Dendritic cell treated with granulocyte-macrophage colony-stimulating factor and Interleukin-4, amounts not matched to agents 40 ng/mL and 50 ng/mL, for 4 days (primary cell): ENCODE measurements around the gene PRR5L.

Experiments used
- H3K27ac Mint-ChIP-seq: one replicate; pipeline ENCODE4 v1.8.0; 2022; ENCODE audit warnings: mild to moderate bottlenecking, mixed read lengths
- H3K27me3 Mint-ChIP-seq: one replicate; pipeline ENCODE4 v1.8.0; 2022; ENCODE audit warnings: mild to moderate bottlenecking, mixed read lengths
- H3K36me3 Mint-ChIP-seq: one replicate; pipeline ENCODE4 v1.8.0; 2022; ENCODE audit warnings: low read depth, mixed read lengths
- H3K4me1 Mint-ChIP-seq: one replicate; pipeline ENCODE4 v1.8.0; 2022; ENCODE audit warnings: low read depth, mixed read lengths
- H3K4me3 Mint-ChIP-seq: one replicate; pipeline ENCODE4 v1.8.0; 2022; ENCODE audit warnings: mild to moderate bottlenecking, moderate library complexity, mixed read lengths
- H3K9me3 Mint-ChIP-seq: one replicate; pipeline ENCODE4 v1.8.0; 2022; ENCODE audit warnings: mixed read lengths
- intact Hi-C: fragments of 100-400 bp; cut with micrococcal nuclease; formaldehyde crosslinking; loops from one replicate; pipeline ENCODE4 v1.15.0; 2022

PRR5L gene

GRCh38 chr11:36390963-36391471 lies 94.9 kb downstream of the PRR5L start:
- Mint-ChIP-seq H3K9me3 (peaks cover 17% of the 10 kb centered on the region), H3K4me1 (peaks cover 75% of the 10 kb centered on the region), H3K27me3 (peaks cover 31% of the 10 kb centered on the region), H3K4me3 (no peak overlapping the region), H3K36me3 (no peaks in the 10 kb centered on the region), H3K27ac (peak overlapping the region; percentile 77)
- intact Hi-C loops, result loop anchor here (2.0 kb wide), 1 partner anchor 20 kb away; no protein-coding TSS in a partner anchor

- intact Hi-C loops, result no loop called here
- H3K36me3 Mint-ChIP-seq, result no peaks in the 10 kb centered on the region
- peak overlapping the region; percentile 77 for H3K27ac Mint-ChIP-seq
- no peak overlapping the region for H3K4me3 Mint-ChIP-seq
- peaks cover 30% of the 10 kb centered on the region for H3K27me3 Mint-ChIP-seq
- peaks cover 63% of the 10 kb centered on the region for H3K4me1 Mint-ChIP-seq
- peaks cover 17% of the 10 kb centered on the region for H3K9me3 Mint-ChIP-seq
Observed at GRCh38 chr11:36392196-36392595, 96.1 kb downstream of the PRR5L start.

GRCh38 chr11:36394056-36394455 lies 98.0 kb downstream of the PRR5L start:
- Mint-ChIP-seq H3K27me3 (peaks cover 43% of the 10 kb centered on the region), H3K4me3 (no peak overlapping the region), H3K9me3 (peaks cover 17% of the 10 kb centered on the region), H3K4me1 (peaks cover 53% of the 10 kb centered on the region), H3K36me3 (no peaks in the 10 kb centered on the region), H3K27ac (no peak overlapping the region)
- intact Hi-C loops, result no loop called here

GRCh38 chr11:36394926-36395325 lies 98.8 kb downstream of the PRR5L start:
- H3K27ac Mint-ChIP-seq, result no peak overlapping the region
- intact Hi-C loops, result no loop called here
- no peaks in the 10 kb centered on the region for H3K36me3 Mint-ChIP-seq
- H3K9me3 Mint-ChIP-seq, result peaks cover 17% of the 10 kb centered on the region
- no peak overlapping the region for H3K4me3 Mint-ChIP-seq
- H3K4me1 Mint-ChIP-seq, result peaks cover 57% of the 10 kb centered on the region
- peaks cover 47% of the 10 kb centered on the region for H3K27me3 Mint-ChIP-seq

- Mint-ChIP-seq H3K27ac (no peak overlapping the region), H3K9me3 (peaks cover 17% of the 10 kb centered on the region), H3K36me3 (no peaks in the 10 kb centered on the region), H3K27me3 (peaks cover 57% of the 10 kb centered on the region), H3K4me3 (no peak overlapping the region), H3K4me1 (peaks cover 57% of the 10 kb centered on the region)
- intact Hi-C loops, result no loop called here
Observed at GRCh38 chr11:36395978-36396736, 100.1 kb downstream of the PRR5L start.

- H3K27ac Mint-ChIP-seq, result no peak overlapping the region
- H3K36me3 Mint-ChIP-seq, result no peaks in the 10 kb centered on the region
- intact Hi-C loops, result no loop called here
- peaks cover 38% of the 10 kb centered on the region for H3K4me1 Mint-ChIP-seq
- peaks cover under 1% of the 10 kb centered on the region for H3K9me3 Mint-ChIP-seq
- H3K4me3 Mint-ChIP-seq, result no peak overlapping the region
- H3K27me3 Mint-ChIP-seq, result peaks cover 76% of the 10 kb centered on the region
Observed at GRCh38 chr11:36398231-36398953, 102.3 kb downstream of the PRR5L start.

- H3K9me3 Mint-ChIP-seq, result no peaks in the 10 kb centered on the region
- H3K27me3 Mint-ChIP-seq, result peaks cover 77% of the 10 kb centered on the region
- no peaks in the 10 kb centered on the region for H3K36me3 Mint-ChIP-seq
- H3K4me1 Mint-ChIP-seq, result peaks cover 32% of the 10 kb centered on the region
- intact Hi-C loops, result no loop called here
- H3K27ac Mint-ChIP-seq, result no peak overlapping the region
- H3K4me3 Mint-ChIP-seq, result no peak overlapping the region
Observed at GRCh38 chr11:36399236-36399635, 103.1 kb downstream of the PRR5L start.

GRCh38 chr11:36399745-36400144 lies 103.7 kb downstream of the PRR5L start:
- Mint-ChIP-seq H3K9me3 (no peaks in the 10 kb centered on the region), H3K4me3 (no peak overlapping the region), H3K4me1 (peaks cover 27% of the 10 kb centered on the region), H3K27ac (no peak overlapping the region), H3K27me3 (peaks cover 76% of the 10 kb centered on the region), H3K36me3 (no peaks in the 10 kb centered on the region)
- intact Hi-C loops, result no loop called here

GRCh38 chr11:36400766-36401455 lies 104.8 kb downstream of the PRR5L start:
- H3K36me3 Mint-ChIP-seq, result no peaks in the 10 kb centered on the region
- H3K27ac Mint-ChIP-seq, result peak overlapping the region; percentile 23
- intact Hi-C loops, result no loop called here
- H3K4me3 Mint-ChIP-seq, result no peak overlapping the region
- no peaks in the 10 kb centered on the region for H3K9me3 Mint-ChIP-seq
- H3K27me3 Mint-ChIP-seq, result peaks cover 81% of the 10 kb centered on the region
- H3K4me1 Mint-ChIP-seq, result peaks cover 23% of the 10 kb centered on the region

- Mint-ChIP-seq H3K9me3 (no peaks in the 10 kb centered on the region), H3K36me3 (no peaks in the 10 kb centered on the region), H3K4me3 (no peak overlapping the region), H3K27ac (no peak overlapping the region), H3K27me3 (peaks cover 85% of the 10 kb centered on the region), H3K4me1 (peaks cover 38% of the 10 kb centered on the region)
- intact Hi-C loops, result no loop called here
Observed at GRCh38 chr11:36402568-36403170, 106.6 kb downstream of the PRR5L start.

GRCh38 chr11:36403661-36404060 lies 107.6 kb downstream of the PRR5L start:
- Mint-ChIP-seq H3K9me3 (no peaks in the 10 kb centered on the region), H3K36me3 (no peaks in the 10 kb centered on the region), H3K4me3 (no peak overlapping the region), H3K27me3 (peaks cover 79% of the 10 kb centered on the region), H3K4me1 (peaks cover 46% of the 10 kb centered on the region), H3K27ac (no peak overlapping the region)
- intact Hi-C loops, result loop anchor here (2.0 kb wide), 1 partner anchor 43 kb away; no protein-coding TSS in a partner anchor

- no peaks in the 10 kb centered on the region for H3K36me3 Mint-ChIP-seq
- H3K4me1 Mint-ChIP-seq, result peaks cover 50% of the 10 kb centered on the region
- intact Hi-C loops, result loop anchor here (2.0 to 5.0 kb wide), 2 partner anchors 33 to 44 kb away; no protein-coding TSS in a partner anchor
Observed at GRCh38 chr11:36404831-36405230, 108.7 kb downstream of the PRR5L start.

GRCh38 chr11:36405585-36406367 lies 109.7 kb downstream of the PRR5L start:
- H3K27ac Mint-ChIP-seq, result no peak overlapping the region
- peaks cover 78% of the 10 kb centered on the region for H3K27me3 Mint-ChIP-seq
- intact Hi-C loops, result loop anchor here (2.0 to 5.0 kb wide), 2 partner anchors 33 to 45 kb away; no protein-coding TSS in a partner anchor
- H3K4me3 Mint-ChIP-seq, result no peak overlapping the region
- H3K36me3 Mint-ChIP-seq, result no peaks in the 10 kb centered on the region
- H3K9me3 Mint-ChIP-seq, result no peaks in the 10 kb centered on the region
- H3K4me1 Mint-ChIP-seq, result peaks cover 50% of the 10 kb centered on the region

More at GRCh38 chr11:36404831-36405230, 108.7 kb downstream of the PRR5L start:
- H3K27me3 Mint-ChIP-seq, result peaks cover 80% of the 10 kb centered on the region
- no peak overlapping the region for H3K4me3 Mint-ChIP-seq
- no peaks in the 10 kb centered on the region for H3K9me3 Mint-ChIP-seq
- no peak overlapping the region for H3K27ac Mint-ChIP-seq
